Activated CD4-positive, alpha-beta T cell treated with anti-CD3 and anti-CD28 coated beads for 36 hours (primary cell): ENCODE measurements around the gene CORO7. TPM values are rescaled to one million over a fixed set of nuclear protein-coding genes. Genes with fewer than 3 reads are reported as not detected.

ENCODE experiments used
- total RNA-seq, 2 experiments: library from RNA; stranded (reverse); gene quantifications; one replicate each; pipeline ENCODE4 v1.2.3, GENCODE V29; 2021

CORO7 gene
- total RNA-seq, 2 experiments from 2014 or later = 65.0 to 67.1 TPM

Other genes with a start within 250 kb of the CORO7 start
- not detected for gene SRL, start 174.5 kb downstream of the CORO7 start, total RNA-seq
- 10 to 100 TPM; 31.0 to 42.4 TPM for gene TFAP4, start 143.6 kb downstream of the CORO7 start, total RNA-seq
- under 1 TPM; 0.27 to 0.30 TPM for gene GLIS2, start 100.5 kb downstream of the CORO7 start, total RNA-seq
- gene PAM16, start 65.3 kb downstream of the CORO7 start, total RNA-seq = 10 to 100 TPM; 62.8 to 67.8 TPM
- not detected for gene VASN, start 44.7 kb downstream of the CORO7 start, total RNA-seq
- gene DNAJA3, start 9.3 kb upstream of the CORO7 start, total RNA-seq = 100 to 1,000 TPM in 1 of 2 experiments, 10 to 100 TPM in 1; 93.9 to 102 TPM
- gene NMRAL1, start 58.0 kb upstream of the CORO7 start, total RNA-seq = 10 to 100 TPM; 27.1 to 29.5 TPM
- gene HMOX2, start 59.8 kb upstream of the CORO7 start, total RNA-seq = 10 to 100 TPM; 67.7 to 80.2 TPM
- gene CDIP1, start 122.2 kb upstream of the CORO7 start, total RNA-seq = 10 to 100 TPM; 28.3 to 30.2 TPM
- under 1 TPM; 0.09 to 0.18 TPM for gene C16orf96, start 139.7 kb upstream of the CORO7 start, total RNA-seq
- gene UBALD1, start 198.3 kb upstream of the CORO7 start, total RNA-seq = 10 to 100 TPM in 1 of 2 experiments, 1 to 10 TPM in 1; 9.7 to 10.2 TPM
- gene MGRN1, start 208.2 kb upstream of the CORO7 start, total RNA-seq = 10 to 100 TPM; 65.0 to 75.4 TPM